Transverse colon (tissue), 4 donors: Measurements from ENCODE around the gene UMPS.

Experiments
- POLR2A ChIP-seq: fragments of 450-650 bp; IDR thresholded peaks from one replicate; pipeline ENCODE4 v1.6.1; 2016; ENCODE audit warnings: antibody characterized with exemption, mild to moderate bottlenecking, moderate library complexity
- POLR2AphosphoS5 ChIP-seq, 3 donors: sonication (generic); formaldehyde crosslinking; IDR thresholded peaks; one replicate each; pipeline ENCODE4 v1.6.1; 2016; ENCODE audit warnings: antibody characterized with exemption in 3 of 3
- TF ChIP-seq, protein P1 (sequence below), 5 experiments: fragments of 200-600 bp in 3 of 5; fragments of 450-650 bp in 2 of 5; sonication (generic) in 3 of 5; IDR thresholded peaks; 1 replicate in 2 of 5; 2 replicates in 3 of 5; pipeline ENCODE4 v1.5.1; 2016 to 2017; ENCODE audit warnings: antibody characterized with exemption in 5 of 5, inconsistent platforms in 3 of 5, mild to moderate bottlenecking in 2 of 5, moderate library complexity in 1 of 5

DNA sequence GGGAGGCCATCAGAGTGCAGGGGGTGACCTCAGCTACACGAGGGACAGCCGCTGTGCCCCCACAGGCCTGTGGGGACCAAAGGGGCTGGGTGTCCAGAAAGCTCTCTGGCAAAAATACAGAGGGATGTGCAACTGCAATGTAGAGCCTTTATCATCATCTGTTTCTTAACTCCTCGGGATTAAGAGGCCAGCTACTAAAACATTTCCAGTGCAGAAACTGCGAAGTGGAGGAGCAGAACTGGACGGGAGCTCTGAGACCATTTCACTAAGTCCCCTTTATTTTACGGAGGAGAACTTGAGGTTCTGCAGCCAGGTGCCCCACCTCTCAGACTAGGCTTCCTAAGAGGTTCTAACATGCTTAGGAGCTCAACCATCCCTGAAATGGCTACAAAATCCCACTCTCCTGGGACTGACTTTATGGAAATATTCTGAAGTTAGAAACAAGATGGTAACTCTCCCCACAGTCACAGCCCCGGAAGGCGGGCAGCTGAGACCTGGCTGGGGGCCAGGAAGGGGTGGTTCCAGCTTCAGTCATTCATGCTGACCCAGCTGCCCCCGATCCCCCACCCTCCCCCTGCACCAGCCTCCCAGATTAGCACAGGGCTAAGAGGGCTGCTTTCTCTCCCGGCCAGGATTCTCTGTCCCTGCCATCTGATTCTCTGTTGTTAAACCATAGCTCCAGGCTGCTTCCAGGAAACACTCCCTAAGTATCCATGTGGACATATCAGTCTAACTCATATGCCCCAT is 40.3 kb downstream of the UMPS start:
- TF ChIP-seq, protein P1, sequence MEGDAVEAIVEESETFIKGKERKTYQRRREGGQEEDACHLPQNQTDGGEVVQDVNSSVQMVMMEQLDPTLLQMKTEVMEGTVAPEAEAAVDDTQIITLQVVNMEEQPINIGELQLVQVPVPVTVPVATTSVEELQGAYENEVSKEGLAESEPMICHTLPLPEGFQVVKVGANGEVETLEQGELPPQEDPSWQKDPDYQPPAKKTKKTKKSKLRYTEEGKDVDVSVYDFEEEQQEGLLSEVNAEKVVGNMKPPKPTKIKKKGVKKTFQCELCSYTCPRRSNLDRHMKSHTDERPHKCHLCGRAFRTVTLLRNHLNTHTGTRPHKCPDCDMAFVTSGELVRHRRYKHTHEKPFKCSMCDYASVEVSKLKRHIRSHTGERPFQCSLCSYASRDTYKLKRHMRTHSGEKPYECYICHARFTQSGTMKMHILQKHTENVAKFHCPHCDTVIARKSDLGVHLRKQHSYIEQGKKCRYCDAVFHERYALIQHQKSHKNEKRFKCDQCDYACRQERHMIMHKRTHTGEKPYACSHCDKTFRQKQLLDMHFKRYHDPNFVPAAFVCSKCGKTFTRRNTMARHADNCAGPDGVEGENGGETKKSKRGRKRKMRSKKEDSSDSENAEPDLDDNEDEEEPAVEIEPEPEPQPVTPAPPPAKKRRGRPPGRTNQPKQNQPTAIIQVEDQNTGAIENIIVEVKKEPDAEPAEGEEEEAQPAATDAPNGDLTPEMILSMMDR (IDR thresholded peaks at IDR 0.05), result no peak
- TF ChIP-seq POLR2A, result no peak
- no peak for TF ChIP-seq POLR2AphosphoS5 (IDR thresholded peaks at IDR 0.05)
